Stomach (tissue), 4 donors: ENCODE data around the gene PALD1.

ENCODE experiments used
- CTCF ChIP-seq, 7 experiments: fragments of 450-650 bp in 4 of 7; fragments of 200-600 bp in 3 of 7; sonication (generic) in 3 of 7; IDR thresholded peaks; one replicate each; pipeline ENCODE4 v1.5.1; 2016 to 2019; ENCODE audit warnings: antibody characterized with exemption in 7 of 7, control low read depth in 2 of 7, mild to moderate bottlenecking in 1 of 7
- POLR2A ChIP-seq, 4 donors: fragments of 450-650 bp; IDR thresholded peaks; one replicate each; pipeline ENCODE4 v1.6.1; 2016; ENCODE audit warnings: antibody characterized with exemption in 4 of 4, control low read depth in 2 of 4, mild to moderate bottlenecking in 1 of 4, moderate library complexity in 1 of 4

DNA sequence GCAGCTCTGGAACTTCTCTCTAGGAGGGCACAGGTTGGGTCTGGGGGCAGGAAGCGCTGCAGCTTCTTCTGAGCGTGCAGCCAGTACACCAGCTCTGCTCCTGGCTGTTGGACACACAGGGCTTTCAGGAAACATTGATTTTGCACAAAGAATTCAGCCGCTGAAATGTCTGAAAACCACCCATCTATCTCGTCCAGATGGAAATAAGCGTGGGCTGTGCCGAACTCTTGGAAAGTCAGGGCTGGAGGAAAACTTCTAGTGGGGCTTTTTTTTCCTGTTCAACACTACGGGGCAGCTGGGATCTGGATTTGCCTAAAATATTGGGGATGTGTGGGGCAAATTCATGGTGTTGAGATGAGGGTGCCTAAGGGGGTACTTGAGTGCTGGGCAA is 31.2 kb downstream of the PALD1 start:
- no peak for TF ChIP-seq POLR2A (IDR thresholded peaks at IDR 0.05)
- TF ChIP-seq CTCF (IDR thresholded peaks at IDR 0.05), result no peak
